HUES64 (cell line): Measurements from ENCODE around the gene CCND2. TPM values are rescaled to one million over a fixed set of nuclear protein-coding genes. Genes with fewer than 3 reads are reported as not detected.

Experiments used
- H3K27ac ChIP-seq: 2 replicates; pipeline ENCODE4 v1.7.0; 2013; ENCODE audit warnings: low read depth, low read length, inconsistent platforms
- H3K27me3 ChIP-seq: 2 replicates; pipeline ENCODE4 v1.6.1; 2013; ENCODE audit warnings: mild to moderate bottlenecking, low read length; ENCODE audit not compliant: insufficient read depth
- H3K36me3 ChIP-seq: 2 replicates; pipeline ENCODE4 v1.6.1; 2013; ENCODE audit warnings: mild to moderate bottlenecking, low read length; ENCODE audit not compliant: insufficient read depth
- H3K4me1 ChIP-seq: 2 replicates; pipeline ENCODE4 v1.6.1; 2013; ENCODE audit warnings: mild to moderate bottlenecking, low read length, moderate library complexity; ENCODE audit not compliant: insufficient read depth
- H3K4me3 ChIP-seq: 2 replicates; pipeline ENCODE4 v1.5.1; 2013; ENCODE audit warnings: mild to moderate bottlenecking, low read length, moderate library complexity
- H3K9ac ChIP-seq: 2 replicates; pipeline ENCODE4 v1.6.1; 2013; ENCODE audit warnings: mild to moderate bottlenecking, low read depth, low read length
- H3K9me3 ChIP-seq: 2 replicates; pipeline ENCODE4 v1.6.1; 2013; ENCODE audit warnings: low read depth, low read length; ENCODE audit not compliant: insufficient read depth
- WGBS: fragments of 150-250, 120-280 bp; methylation state at CpG from one replicate; pipeline ENCODE4 v1.1.7; 2013; ENCODE audit warnings: missing lambda C conversion rate; 5-methylcytosine and 5-hydroxymethylcytosine counted together
- polyA plus RNA-seq, 2 experiments: library from polyadenylated mRNA; stranded (reverse); fragments of 50-300 nt; gene quantifications; one replicate each; pipeline ENCODE4 v1.2.3, GENCODE V29; 2013

The CCND2 gene
- 54.8 TPM for polyA plus RNA-seq (2013, experiment 1 of 2)
- polyA plus RNA-seq (2013, experiment 2 of 2): 65.7 TPM

DNA sequence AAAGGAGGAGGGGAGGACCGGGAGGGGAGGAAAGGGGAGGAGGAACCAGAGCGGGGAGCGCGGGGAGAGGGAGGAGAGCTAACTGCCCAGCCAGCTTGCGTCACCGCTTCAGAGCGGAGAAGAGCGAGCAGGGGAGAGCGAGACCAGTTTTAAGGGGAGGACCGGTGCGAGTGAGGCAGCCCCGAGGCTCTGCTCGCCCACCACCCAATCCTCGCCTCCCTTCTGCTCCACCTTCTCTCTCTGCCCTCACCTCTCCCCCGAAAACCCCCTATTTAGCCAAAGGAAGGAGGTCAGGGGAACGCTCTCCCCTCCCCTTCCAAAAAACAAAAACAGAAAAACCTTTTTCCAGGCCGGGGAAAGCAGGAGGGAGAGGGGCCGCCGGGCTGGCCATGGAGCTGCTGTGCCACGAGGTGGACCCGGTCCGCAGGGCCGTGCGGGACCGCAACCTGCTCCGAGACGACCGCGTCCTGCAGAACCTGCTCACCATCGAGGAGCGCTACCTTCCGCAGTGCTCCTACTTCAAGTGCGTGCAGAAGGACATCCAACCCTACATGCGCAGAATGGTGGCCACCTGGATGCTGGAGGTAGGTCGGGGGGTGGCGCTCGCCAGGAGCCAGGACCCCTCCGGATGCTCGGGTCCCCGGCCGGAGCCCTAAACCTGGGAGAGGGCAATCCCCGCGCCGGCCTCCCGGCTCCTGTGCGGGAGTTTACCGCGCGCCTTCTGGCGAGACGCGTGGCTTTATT, at the start of gene CCND2:
Gene CCND2 (plus strand): TSS at position 111 of the 744 bp plus-strand sequence. CDS start 279 bp downstream, at position 390.
- peak within 1 kb of the TSS; percentile 79 for H3K27ac ChIP-seq
- WGBS: under 1% methylated on average over 52 of the region's 52 CpGs
- H3K4me3 ChIP-seq: peak within 1 kb of the TSS; percentile 96
- peaks cover 27% of the 10 kb centered on the region for H3K4me1 ChIP-seq
- H3K27me3 ChIP-seq: peaks cover 43% of the 10 kb centered on the region
- peaks cover 27% of the 10 kb centered on the region for H3K36me3 ChIP-seq
- no peaks in the 10 kb centered on the region for H3K9me3 ChIP-seq
- peak within 1 kb of the TSS; percentile 94 for H3K9ac ChIP-seq

- H3K9me3 ChIP-seq: peaks cover 4% of the 10 kb centered on the region; the same call in 1 of the 2 replicates
- no peak overlapping the region for H3K27ac ChIP-seq
- H3K4me1 ChIP-seq: peaks cover 8% of the 10 kb centered on the region; the same call in 1 of the 2 replicates
- no peak overlapping the region for H3K9ac ChIP-seq
- no peaks in the 10 kb centered on the region for H3K27me3 ChIP-seq
- no peak overlapping the region for H3K4me3 ChIP-seq
- H3K36me3 ChIP-seq: no peaks in the 10 kb centered on the region
- WGBS: 90% methylated on average over 15 of the region's 15 CpGs
Observed at GRCh38 chr12:4224206-4224889, 49.2 kb upstream of the CCND2 start.

DNA sequence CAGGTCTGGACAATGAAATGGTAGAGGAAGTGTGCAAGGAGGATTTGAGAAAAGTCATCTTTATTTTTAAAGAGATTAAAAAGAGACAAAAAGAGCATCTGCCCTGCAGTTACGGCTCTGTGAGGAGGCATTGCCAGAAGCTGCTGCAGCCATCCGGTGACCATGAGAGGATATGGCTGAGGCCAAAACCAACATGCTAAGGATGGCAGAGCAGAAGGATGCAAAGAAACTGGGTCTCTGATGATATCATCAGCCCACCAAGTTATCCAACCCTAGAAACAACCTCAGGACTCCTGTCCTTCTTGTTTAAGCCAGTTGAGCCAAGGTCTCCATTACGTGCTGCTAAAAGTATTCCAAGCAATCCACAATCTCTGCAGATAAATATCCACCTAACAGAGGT, 48.0 kb upstream of the CCND2 start:
- WGBS: 87% methylated on average over 3 of the region's 3 CpGs
- Histone ChIP-seq H3K36me3 (no peaks in the 10 kb centered on the region), H3K27me3 (no peaks in the 10 kb centered on the region), H3K4me3 (no peak overlapping the region), H3K9ac (no peak overlapping the region), H3K4me1 (peaks cover 8% of the 10 kb centered on the region; the same call in 1 of the 2 replicates), H3K27ac (no peak overlapping the region), H3K9me3 (peaks cover 4% of the 10 kb centered on the region; the same call in 1 of the 2 replicates)

GRCh38 chr12:4227046-4227445, 46.5 kb upstream of the CCND2 start:
- WGBS: 93% methylated on average over 5 of the region's 5 CpGs

DNA sequence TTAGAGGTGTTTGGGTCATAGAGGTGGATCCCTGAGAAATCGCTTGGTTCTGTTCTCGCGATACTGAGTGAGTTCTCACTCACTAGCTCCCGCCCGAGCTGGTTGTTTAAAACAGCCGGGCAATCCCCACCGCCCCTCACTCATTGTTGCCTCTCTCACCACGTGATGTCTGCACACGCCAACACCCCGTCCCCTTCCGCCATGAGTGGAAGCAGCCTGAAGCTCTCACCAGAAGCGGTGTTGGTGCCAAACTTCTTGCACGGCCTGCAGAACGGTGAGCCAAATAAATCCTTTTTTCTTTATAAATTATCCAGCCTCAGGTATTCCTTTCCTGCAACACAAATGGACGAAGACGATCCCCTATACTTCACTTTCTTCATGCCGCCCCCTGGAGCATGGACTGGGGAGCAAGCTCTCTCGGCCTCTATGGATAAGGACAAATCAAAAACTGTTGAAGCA, 45.4 kb upstream of the CCND2 start:
- Histone ChIP-seq H3K9ac (peak overlapping the region; percentile 43; the same call in 1 of the 2 replicates), H3K27ac (no peak overlapping the region), H3K4me1 (peaks cover 8% of the 10 kb centered on the region; the same call in 1 of the 2 replicates), H3K9me3 (no peaks in the 10 kb centered on the region), H3K4me3 (peak overlapping the region; percentile 43), H3K36me3 (no peaks in the 10 kb centered on the region), H3K27me3 (no peaks in the 10 kb centered on the region)
- WGBS: 81% methylated on average over 18 of the region's 18 CpGs

More at GRCh38 chr12:4227046-4227445, 46.5 kb upstream of the CCND2 start:
- Histone ChIP-seq H3K36me3 (no peaks in the 10 kb centered on the region), H3K4me1 (peaks cover 8% of the 10 kb centered on the region; the same call in 1 of the 2 replicates), H3K4me3 (no peak overlapping the region), H3K9ac (no peak overlapping the region), H3K9me3 (peaks cover 4% of the 10 kb centered on the region; the same call in 1 of the 2 replicates), H3K27ac (no peak overlapping the region), H3K27me3 (no peaks in the 10 kb centered on the region)

DNA sequence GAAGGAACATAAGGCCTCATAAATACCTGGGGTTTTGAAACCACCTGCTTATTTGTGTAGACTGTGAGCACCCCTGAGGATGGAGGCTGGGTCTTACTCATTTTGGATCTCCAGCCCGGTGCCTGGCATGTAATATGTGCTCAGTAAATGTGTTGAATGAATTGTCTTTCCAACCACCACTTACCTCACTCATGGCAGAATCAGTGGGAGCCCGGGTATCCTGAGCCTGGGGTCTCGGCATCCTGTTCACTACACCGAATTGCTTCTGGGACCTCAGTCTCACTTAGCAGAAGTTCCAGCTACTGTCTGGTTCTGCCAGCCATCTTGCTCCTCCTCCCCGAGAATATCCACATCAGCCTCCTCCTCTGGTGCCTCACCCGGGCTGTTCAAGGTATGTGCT, 43.0 kb upstream of the CCND2 start:
- Histone ChIP-seq H3K9me3 (no peaks in the 10 kb centered on the region), H3K4me3 (no peak overlapping the region), H3K27ac (no peak overlapping the region), H3K27me3 (no peaks in the 10 kb centered on the region), H3K36me3 (no peaks in the 10 kb centered on the region), H3K4me1 (peaks cover 8% of the 10 kb centered on the region; the same call in 1 of the 2 replicates), H3K9ac (no peak overlapping the region)
- 85% methylated on average over 5 of the region's 6 CpGs for WGBS

DNA sequence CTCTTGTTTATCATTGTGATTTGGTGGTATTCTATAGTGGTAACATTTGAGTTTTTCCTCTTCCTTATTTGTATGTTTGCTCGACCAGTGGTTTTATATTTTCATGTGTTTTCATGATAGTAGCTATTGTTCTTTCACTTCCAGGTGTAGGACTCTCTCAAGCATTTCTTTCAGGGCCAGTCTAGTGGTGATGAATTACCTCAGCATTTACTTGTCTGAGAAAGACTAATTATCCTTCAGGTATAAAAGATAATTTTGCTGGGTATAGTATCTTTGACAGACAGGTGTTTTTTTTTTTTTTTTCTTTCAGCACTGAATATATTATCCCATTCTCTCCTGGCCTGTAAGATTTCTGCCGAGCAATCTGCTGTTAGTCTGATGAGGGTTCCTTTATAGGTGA, 35.0 kb upstream of the CCND2 start:
- Histone ChIP-seq H3K9ac (no peak overlapping the region), H3K4me3 (no peak overlapping the region), H3K9me3 (no peaks in the 10 kb centered on the region), H3K27me3 (no peaks in the 10 kb centered on the region), H3K27ac (no peak overlapping the region), H3K4me1 (peaks cover 6% of the 10 kb centered on the region; the same call in 1 of the 2 replicates), H3K36me3 (no peaks in the 10 kb centered on the region)
- WGBS: 80% methylated on average over 1 of the region's 2 CpGs

DNA sequence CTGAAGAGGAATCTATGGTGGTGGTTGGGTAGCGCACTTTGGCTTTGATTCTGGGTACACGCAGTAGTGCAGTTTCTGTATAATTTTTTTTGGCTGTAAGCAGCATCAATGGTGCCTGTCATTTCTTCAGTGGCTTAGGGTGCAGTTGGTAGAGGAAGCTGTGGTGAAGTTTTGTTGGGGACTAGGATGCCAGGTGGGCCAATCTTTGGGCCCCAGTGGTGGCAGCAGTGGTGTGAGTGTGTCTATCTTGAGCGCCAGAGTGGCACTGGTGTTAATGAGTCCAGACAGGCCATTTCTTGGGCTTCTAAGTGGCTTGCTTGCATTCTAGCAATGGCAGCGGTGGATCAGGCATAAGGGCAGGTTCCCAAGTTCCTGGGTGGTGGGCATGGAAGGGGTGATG, 33.8 kb upstream of the CCND2 start:
- 98% methylated on average over 4 of the region's 4 CpGs for WGBS
- H3K27me3 ChIP-seq: no peaks in the 10 kb centered on the region
- H3K27ac ChIP-seq: no peak overlapping the region
- H3K4me3 ChIP-seq: no peak overlapping the region
- no peak overlapping the region for H3K9ac ChIP-seq
- no peaks in the 10 kb centered on the region for H3K36me3 ChIP-seq
- no peaks in the 10 kb centered on the region for H3K9me3 ChIP-seq
- peaks cover 6% of the 10 kb centered on the region; the same call in 1 of the 2 replicates for H3K4me1 ChIP-seq

- no peaks in the 10 kb centered on the region for H3K27me3 ChIP-seq
- peaks cover 6% of the 10 kb centered on the region; the same call in 1 of the 2 replicates for H3K4me1 ChIP-seq
- no peak overlapping the region for H3K4me3 ChIP-seq
- H3K36me3 ChIP-seq: no peaks in the 10 kb centered on the region
- H3K27ac ChIP-seq: no peak overlapping the region
- H3K9me3 ChIP-seq: no peaks in the 10 kb centered on the region
- H3K9ac ChIP-seq: no peak overlapping the region
- 90% methylated on average over 5 of the region's 5 CpGs for WGBS
Observed at GRCh38 chr12:4240161-4240783, 33.3 kb upstream of the CCND2 start.

GRCh38 chr12:4240981-4241380, 32.6 kb upstream of the CCND2 start:
- H3K9me3 ChIP-seq: no peaks in the 10 kb centered on the region
- 91% methylated on average over 5 of the region's 5 CpGs for WGBS
- no peak overlapping the region for H3K4me3 ChIP-seq
- H3K27me3 ChIP-seq: no peaks in the 10 kb centered on the region
- no peak overlapping the region for H3K27ac ChIP-seq
- H3K9ac ChIP-seq: no peak overlapping the region
- peaks cover 11% of the 10 kb centered on the region; the same call in 1 of the 2 replicates for H3K4me1 ChIP-seq
- H3K36me3 ChIP-seq: no peaks in the 10 kb centered on the region

- Histone ChIP-seq H3K9ac (no peak overlapping the region), H3K27me3 (no peaks in the 10 kb centered on the region), H3K27ac (no peak overlapping the region), H3K4me3 (no peak overlapping the region), H3K9me3 (no peaks in the 10 kb centered on the region), H3K4me1 (peaks cover 13% of the 10 kb centered on the region; the same call in 1 of the 2 replicates), H3K36me3 (no peaks in the 10 kb centered on the region)
- 94% methylated on average over 4 of the region's 4 CpGs for WGBS
Observed at GRCh38 chr12:4241592-4241991, 32.0 kb upstream of the CCND2 start.
